HG03280 (cell line): ENCODE measurements around the gene NPY1R.

Experiments used
- ATAC-seq: cut with Tn5 transposase; IDR thresholded peaks from one replicate; pipeline ENCODE4 v1.9.1; 2021; ENCODE audit warnings: mild to moderate bottlenecking, moderate library complexity; ENCODE audit not compliant: unreplicated experiment

NPY1R gene

DNA sequence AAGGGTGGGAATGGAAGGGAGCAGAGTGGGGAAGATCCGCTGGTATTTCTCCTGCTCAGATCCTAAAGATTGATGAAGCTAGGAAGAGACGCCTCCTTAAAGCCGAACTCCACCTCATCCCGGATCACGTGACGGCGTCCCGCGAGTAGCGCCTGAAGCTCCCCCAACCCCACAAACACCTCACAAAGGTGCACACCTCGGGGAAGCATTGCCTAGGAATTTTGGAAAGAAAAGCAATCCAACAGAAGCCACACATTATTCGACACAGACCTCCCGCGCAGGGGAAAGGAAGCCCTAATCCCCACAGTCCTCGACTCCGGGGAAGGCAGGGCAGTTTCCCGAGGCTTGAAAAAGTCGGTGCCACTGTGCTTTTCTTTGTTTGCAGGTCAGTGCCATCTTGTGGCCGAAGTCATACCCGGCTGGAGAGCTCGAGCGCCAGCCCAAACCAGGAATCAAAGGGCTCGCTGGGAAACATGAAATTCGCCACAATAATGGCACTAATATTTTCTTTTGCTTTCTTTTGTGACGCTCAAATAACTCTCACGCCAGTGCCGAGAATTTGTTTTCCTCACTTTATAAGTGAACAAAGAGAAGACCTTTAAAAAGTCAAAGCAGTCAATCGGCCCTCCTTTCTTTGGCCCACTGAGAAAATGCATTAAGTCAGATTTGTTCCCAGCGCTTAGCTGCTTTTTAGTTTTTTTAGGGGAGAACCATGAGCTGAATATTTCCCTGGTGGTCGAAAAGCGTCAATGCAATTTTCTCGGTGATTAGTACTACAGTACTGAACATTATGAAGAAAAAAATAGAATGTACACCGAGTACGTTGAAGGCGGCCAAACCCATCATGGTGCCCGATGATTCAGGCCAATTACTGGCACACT, at the start of gene NPY1R:
TSS of gene NPY1R (minus strand) at position 71 of the 881 bp plus-strand sequence. CDS start 6,042 bp downstream, outside the sequence.
- peak; percentile 83 for ATAC-seq

DNA sequence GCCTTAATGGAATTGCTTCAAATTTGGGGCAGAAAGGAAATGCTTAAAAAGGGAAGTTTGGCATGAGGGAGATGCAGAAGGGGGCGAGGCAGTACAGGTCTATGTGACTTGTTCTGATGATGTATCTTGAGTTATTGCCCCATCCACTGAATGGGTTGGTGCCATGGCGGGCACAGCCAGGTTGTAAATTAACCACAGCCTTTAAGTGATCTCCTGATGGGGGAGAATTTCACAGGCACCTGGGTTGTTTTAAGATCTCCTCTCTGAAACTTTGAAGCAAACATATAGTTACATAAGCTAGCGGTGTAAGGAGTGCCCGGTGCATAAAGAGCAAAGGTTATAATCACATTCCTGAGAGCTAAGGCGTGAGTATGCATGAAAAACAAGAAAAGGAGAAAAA, 48.3 kb upstream of the NPY1R start:
- no peak for ATAC-seq

DNA sequence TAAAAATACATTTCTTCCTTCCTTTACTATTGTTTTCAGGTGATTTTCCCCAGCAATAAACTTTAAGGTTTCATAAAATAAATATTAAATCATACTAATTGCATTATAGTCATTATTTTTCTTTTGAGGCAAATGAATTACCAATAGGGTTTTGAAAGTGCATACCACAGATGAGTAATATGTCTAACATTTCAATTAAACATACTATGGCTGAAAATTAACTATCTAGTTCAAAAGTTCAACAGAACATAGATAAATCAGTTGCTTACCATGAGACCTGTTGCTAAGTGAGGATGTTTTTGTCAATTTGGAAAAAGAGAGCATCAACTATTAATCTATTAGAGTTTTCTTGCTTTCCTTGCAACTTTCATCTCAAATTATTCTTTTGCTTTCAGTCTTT, 46.3 kb upstream of the NPY1R start:
- no peak for ATAC-seq

DNA sequence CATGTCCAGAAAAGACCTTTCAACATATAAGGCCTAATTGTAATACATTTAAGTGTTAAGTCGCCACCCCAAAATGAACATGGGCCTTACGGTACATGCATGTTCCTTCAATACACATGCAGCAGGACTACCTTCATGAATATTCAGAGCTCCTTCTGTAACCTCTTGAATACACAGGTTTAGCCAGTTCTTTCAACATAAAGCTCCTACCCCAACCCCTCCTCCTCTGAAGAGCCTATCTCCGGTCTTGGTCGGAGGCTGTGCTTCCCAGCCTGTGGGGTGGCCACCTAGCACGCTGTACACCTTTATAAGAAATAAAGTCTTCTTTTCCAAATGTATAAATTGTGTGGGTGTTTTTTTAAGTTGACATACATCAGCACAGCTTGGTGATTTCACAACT, 39.6 kb upstream of the NPY1R start:
- no peak for ATAC-seq

DNA sequence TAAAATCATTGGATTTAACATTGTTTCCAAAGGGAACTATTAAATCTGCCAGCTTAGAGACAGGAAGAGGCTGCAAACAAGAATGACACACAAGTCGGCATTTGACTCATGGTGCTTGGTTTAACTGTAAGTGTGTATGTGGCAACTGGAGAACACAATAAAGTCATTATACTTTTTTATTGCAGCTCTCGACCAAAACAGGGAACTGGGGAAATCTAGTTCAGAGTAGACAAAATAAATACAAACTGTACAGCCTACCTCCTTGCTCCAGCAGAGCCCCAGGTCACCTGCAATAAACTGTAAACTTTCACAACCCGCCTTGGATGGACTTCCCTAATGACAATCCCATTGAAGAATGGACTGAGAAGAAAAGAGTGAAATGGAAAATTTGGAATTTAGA, 35.3 kb upstream of the NPY1R start:
- no peak for ATAC-seq

DNA sequence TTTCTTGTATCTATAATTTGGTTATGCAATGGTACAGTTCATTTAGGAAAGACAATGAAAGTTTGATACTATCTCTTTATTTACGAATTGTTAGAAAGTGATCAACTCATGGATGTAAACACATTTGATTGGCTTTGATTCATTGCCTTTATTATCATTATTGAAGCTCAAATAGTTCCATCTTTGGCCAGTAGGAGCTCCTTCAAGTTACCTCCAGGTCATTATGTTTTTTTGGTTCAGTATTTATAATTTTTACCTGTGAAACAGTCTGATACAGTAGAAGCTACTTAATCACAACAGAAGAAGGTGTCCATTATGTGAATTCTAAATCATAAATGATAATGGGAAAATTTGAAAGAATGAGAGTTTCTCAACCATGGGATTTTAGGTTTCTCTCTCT, 23.7 kb upstream of the NPY1R start:
- ATAC-seq, result no peak

DNA sequence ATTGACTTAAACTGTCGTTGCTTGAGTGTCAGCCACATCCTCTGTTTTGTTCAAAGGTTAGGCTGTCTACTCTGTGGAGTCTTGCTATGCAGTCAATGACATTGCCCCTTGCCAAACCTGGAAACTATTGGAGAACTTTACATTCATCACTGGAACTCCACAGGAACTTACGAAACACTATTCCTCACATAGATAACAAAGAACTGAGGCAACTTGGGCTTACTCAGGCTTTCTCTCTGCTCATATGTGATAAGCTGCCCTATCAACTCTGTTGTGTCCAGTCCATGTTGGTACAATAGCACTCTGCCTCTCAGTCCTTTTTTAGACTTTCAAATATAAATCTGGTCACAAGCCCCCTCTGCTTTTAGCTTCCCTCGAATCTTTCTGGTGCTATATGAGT, 20.7 kb upstream of the NPY1R start:
- ATAC-seq, result no peak

DNA sequence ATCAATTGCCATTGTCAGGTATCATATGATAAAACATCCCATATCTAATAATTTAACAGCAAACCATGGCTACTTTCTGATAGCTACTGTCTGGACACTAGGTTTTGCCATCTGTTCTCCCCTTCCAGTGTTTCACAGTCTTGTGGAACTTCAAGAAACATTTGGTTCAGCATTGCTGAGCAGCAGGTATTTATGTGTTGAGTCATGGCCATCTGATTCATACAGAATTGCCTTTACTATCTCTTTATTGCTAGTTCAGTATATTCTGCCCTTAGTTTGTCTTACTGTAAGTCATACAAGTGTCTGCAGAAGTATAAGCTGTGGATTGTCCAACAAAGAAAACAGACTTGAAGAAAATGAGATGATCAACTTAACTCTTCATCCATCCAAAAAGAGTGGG, 18.3 kb upstream of the NPY1R start:
- no peak for ATAC-seq

DNA sequence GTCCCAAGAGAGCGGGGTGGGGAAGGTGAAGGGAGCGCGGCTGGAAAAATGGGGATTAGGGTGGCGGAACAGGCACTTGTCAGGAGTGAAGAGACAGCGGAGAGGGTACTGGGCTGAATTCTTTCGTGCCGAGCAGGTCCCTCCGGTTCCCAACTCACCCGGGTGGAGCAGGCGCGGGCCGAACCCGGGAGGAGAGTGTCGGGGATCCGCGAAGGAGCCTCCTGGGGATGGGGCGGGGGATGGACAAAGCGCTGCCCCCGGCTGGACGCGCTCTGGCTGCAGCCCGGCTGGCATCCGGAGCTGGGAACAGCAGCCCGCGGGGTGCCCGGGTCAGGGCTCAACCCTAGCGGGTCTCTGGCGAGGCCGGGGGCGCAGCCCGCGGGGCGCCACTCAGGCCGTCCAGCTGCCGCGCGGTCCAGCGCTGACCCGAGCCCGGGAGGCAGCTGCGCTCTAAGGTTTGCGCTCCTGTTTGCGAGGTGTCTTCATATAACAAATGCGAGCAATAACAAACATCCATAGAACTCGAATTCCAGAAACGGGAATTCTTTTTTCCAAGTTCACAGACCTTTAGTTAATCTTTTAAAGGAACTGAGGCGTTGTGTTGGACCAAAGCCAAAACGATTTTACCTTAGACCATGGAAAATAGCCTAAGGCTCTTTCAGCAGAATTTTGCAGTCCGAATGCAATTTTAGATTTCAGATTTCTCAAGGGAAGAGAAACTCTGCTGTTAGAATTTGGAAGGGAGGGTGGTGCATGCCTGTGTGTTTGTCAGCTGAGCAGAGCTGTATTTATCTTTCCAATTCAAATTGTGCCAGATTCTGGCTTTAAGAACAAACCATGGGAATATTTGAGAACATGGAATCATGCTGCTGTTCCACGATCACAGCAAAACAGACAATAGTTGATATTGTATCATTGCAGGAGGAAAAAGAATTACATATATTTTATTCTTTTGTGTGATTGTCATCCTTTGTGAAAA, 12.0 kb upstream of the NPY1R start:
- ATAC-seq, result no peak

DNA sequence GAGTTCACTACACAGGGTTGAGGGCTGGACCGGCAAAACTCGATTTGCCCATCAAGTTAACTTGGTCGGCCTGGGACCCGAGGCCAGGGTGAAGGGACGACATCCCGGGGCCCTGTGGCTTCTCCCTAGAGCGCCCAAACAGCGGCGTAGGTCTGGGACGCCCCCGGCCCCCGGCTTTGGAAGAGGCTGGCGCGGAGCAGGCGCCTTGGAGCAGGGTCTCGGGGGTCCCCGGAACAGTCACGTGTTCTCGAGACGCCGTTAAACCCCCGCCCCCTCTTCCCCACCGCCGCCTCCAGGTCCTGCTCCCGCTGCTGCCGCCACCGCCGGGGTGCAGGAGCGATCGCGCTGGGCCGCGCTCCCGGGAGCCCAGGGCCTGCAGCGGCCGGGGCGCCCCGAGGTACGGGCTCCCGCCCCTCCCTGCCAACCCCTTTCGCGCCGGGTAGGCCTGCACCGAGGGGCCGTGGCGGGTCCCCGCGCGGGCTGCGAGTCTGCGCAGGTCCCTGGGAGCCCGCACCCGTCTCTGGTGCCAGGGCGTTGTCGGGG, 11.3 kb upstream of the NPY1R start, which contains the start of gene NPY5R:
TSS of gene NPY5R (plus strand) at position 289 of the 543 bp plus-strand sequence. CDS start 6,382 bp downstream, outside the sequence.
- ATAC-seq, result no peak

DNA sequence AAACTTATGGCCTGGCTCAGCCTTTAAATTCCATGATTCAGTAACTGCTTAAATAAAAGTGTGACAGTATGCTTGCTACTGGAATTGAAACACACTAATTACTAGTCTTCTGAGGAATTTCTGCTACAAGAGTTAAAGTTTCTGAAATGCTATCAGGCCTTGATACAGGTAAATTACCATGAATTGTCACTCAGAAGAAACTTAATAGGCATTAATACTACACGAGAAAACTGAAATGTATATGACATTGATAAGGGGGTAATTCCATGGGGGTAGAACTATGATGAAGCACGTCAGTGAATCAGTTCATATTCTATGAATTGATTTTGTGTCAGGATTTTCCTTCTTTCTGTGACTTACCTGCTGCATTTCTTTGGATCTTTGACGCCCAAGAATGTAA, 3.0 kb upstream of the NPY1R start:
- ATAC-seq, result no peak

DNA sequence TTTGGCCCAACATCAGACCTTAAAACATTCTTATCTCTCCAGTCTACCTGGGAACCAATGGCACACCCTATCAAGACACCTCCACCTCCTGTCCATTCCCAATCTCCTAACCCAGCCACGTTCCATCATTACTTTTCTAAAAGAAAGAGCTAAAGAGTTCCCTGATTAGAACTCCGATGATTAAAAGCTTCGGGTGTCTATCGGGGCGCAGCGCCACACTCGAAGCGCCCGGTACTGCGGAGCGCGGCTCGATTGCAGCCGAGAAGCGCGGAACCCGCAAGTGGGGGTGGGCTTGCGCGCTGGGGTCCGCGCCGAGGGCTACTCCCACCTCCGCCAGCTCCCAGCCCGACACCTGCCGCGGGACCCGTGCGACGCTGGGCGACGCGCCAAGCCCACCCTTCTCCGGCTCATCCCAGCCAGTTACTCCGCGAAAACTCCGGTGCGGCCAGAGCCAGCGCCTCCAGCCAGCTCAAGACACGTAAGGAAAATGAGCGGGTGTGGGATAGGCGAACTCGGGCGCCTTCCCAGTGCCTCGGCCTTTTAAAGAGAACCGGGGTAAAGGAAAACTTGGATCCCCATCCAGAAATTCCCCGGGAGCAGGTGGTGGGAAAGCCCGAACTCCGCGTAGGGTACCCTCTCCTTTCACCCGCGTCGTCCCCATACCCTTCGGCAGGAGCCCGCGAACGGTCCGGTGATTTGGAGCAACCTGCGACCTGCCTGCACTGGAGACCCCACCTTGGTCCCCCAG, 593 bp downstream of the NPY1R start:
- ATAC-seq, result no peak

DNA sequence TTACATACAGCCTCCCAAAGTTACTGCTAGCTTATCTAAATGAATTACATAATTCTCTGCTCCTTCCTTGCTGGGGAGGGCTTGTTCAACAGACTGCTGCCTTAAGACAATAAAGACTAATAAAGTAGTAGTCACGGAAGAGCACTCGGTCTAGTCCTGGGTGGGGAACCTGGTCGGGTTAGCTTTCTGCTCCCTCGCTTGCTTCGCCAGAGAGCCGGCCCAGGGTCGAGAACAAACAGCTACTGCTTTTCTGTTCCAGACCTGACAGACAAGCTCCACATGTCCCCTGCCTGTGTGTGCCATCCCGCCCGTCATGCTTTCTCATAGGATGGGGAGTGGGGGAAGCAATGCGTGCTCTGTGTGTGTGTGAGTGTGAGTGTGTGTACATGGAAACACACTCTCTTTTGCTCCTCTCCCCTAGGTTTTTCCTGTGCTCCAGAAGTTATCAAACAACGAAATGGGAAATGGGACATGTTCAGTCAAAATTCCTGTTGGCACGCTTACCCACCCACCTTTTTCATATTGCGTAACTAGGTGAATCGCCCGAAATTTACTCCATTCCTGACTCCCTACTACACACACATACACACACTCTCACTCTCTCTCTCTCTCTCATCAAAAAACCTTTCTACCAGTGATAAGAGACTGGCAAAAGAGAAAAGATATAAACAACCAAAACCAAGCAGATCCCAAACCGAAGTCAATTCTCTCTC, 1.3 kb downstream of the NPY1R start:
- no peak for ATAC-seq

DNA sequence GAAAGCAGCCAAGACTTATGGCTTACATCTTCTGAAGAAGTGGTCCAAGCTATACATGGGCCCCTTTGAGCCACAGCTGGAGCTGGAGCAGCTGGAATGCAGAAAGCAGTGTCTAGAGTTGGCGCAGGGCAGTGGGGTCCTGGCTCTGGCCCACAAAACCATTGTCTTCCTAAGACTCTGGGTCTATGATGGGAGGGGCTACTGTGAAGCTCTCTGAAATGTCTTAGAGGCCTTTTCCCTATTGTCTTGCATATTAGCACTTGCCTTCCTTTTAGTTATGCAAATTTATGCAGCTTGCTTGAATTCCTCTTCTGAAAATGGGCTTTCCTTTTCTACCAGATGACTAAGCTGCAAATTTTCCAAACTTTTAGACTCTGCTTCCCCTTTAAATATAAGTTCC, 15.3 kb downstream of the NPY1R start:
- no peak for ATAC-seq

DNA sequence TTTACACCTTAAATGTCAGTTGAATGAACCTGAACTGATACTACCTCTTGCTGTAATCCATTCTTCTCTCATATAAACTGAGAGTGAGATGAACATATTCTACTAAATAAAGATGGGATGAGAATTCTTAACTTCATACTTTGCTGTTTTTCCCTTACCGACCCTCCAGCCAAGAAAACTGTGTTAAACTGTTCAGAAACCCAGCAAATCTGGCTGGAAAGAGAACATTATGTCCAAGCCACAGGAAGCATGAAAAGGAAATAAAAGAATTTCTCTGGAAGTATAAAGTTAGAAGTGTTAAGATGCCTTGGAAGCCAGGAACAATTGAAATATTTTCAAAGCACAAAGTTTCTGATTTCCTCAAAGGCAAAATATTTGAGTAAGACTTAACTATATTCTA, 22.9 kb downstream of the NPY1R start:
- no peak for ATAC-seq

DNA sequence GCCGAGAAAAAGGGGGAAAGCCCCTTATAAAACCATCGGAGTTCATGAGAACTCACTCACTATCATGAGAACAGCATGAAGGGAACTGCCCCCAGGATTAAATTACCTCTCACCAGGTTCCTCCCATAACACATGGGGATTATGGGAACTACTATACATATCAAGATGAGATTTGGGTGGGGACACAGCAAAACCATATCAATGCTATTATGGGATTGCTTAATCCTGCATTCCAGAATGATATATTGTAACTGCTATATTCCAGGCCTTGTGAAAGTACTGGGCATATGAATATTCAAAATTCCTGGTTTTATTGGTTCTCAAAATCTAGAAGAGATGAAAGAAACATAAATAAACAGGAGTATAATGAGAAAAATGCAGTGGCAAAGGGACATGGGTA, 29.3 kb downstream of the NPY1R start:
- ATAC-seq, result no peak

DNA sequence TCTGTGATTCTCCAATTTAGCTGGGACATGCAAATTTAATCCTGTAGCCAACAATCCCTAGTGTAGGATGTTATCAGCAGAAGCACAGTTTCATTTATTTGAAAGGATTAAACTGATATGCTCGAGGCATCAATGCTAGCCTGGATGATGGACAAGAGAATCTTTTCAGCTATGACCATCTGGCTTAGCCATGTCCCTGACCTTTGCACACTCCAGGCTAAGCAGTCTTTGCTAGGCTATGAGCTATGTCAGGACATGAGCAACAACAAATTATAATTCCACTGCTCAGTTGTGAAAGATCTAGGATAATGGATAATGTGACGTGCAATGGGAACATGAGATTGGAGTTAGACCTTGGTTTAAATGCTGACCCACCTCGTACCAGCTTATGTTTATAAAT, 32.0 kb downstream of the NPY1R start:
- no peak for ATAC-seq

DNA sequence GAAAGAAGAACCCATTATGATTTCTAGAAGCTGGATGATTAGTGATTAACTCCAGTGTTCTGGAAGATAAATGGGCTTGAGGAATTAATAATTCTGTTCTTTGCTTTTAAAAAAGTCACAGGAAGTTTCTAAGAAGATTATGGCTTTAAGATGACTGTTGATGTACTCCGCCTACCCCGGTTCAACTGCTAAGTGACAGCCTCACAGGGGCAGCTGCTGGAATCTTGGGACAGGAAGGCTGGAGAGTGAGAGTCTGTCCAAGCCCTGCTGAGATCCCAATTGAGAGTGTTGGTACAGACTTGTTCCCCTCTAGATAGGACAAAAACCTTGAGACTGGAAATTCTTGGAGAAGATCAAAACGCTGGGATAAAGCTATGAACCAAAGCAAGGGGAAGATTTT, 37.3 kb downstream of the NPY1R start:
- ATAC-seq, result no peak

DNA sequence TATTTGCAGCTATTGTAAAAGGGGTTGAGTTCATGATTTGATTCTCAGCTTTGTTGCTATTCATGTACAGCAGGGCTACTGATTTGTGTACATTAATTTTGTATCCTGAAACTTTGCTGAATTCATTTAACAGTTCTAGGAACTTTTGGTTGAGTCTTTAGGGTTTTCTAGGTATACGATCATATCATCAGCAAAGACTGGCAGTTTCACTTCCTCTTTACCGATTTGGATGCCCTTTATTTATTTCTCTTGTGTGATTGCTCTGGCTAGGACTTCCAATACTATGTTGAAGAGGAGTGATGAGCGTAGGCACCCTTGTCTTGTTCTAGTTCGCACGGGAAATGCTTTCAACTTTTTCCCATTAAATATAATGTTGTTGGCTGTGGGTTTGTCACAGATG, 48.1 kb downstream of the NPY1R start:
- no peak for ATAC-seq
